Sigmoid colon (tissue), 7 donors: ENCODE measurements around the gene PDE1C. TPM values are rescaled to one million over a fixed set of nuclear protein-coding genes. Genes with fewer than 3 reads are reported as not detected.

Experiments used
- DNase-seq: peaks from one replicate; pipeline ENCODE4 v3.0.0-alpha.2; 2019
- H3K27ac ChIP-seq, 4 donors: fragments of 200-600 bp; sonication (generic); one replicate each; pipeline ENCODE4 v1.5.1; 2016 to 2019; ENCODE audit warnings: mild to moderate bottlenecking in 1 of 4
- H3K27me3 ChIP-seq, 3 donors: fragments of 200-600 bp; sonication (generic); one replicate each; pipeline ENCODE4 v1.5.1; 2019; ENCODE audit warnings: mild to moderate bottlenecking in 1 of 3
- H3K36me3 ChIP-seq, 4 donors: fragments of 200-600 bp; sonication (generic); one replicate each; pipeline ENCODE4 v1.5.1; 2016 to 2019
- H3K4me1 ChIP-seq, 4 donors: fragments of 200-600 bp; sonication (generic); one replicate each; pipeline ENCODE4 v1.5.1; 2017 to 2019
- H3K4me3 ChIP-seq, 4 donors: fragments of 200-600 bp; sonication (generic); one replicate each; pipeline ENCODE4 v1.5.1; 2017 to 2019; ENCODE audit warnings: mild to moderate bottlenecking in 2 of 4, moderate library complexity in 1 of 4
- H3K9me3 ChIP-seq, 4 donors: fragments of 200-600 bp in 3 of 4; sonication (generic) in 3 of 4; one replicate each; pipeline versions ENCODE4 v1.5.1 to v1.6.1; 2013 to 2019
- CTCF ChIP-seq, 4 experiments: fragments of 450-650 bp in 3 of 4; fragments of 200-600 bp in 1 of 4; IDR thresholded peaks; one replicate each; pipeline ENCODE4 v1.5.1; 2016 to 2019; ENCODE audit warnings: antibody characterized with exemption in 4 of 4, mild to moderate bottlenecking in 3 of 4, moderate library complexity in 2 of 4
- EP300 ChIP-seq, 4 donors: sonication (generic); formaldehyde crosslinking; IDR thresholded peaks; one replicate each; pipeline ENCODE4 v1.6.1; 2017; ENCODE audit warnings: antibody characterized with exemption in 4 of 4
- POLR2A ChIP-seq, 2 donors: fragments of 450-650 bp; IDR thresholded peaks; one replicate each; pipeline ENCODE4 v1.6.1; 2016; ENCODE audit warnings: antibody characterized with exemption in 2 of 2, mild to moderate bottlenecking in 2 of 2, moderate library complexity in 2 of 2
- POLR2AphosphoS5 ChIP-seq, 4 donors: sonication (generic); formaldehyde crosslinking; IDR thresholded peaks; one replicate each; pipeline ENCODE4 v1.6.1; 2017; ENCODE audit warnings: antibody characterized with exemption in 4 of 4
- WGBS, 2 donors: extraction: QIAGEN DNeasy Blood & Tissue Kit; methylation state at CpG; one replicate each; pipeline ENCODE4 v1.1.7; 2013; 5-methylcytosine and 5-hydroxymethylcytosine counted together
- intact Hi-C: fragments of 100-400 bp; cut with DNase I; formaldehyde crosslinking; loops from one replicate; pipeline ENCODE4 v1.15.1; 2023
- polyA plus RNA-seq, 3 donors: library from polyadenylated mRNA; stranded (reverse); fragments of 200-250 nt; gene quantifications; one replicate each; pipeline ENCODE4 v1.2.3, GENCODE V29; 2013
- total RNA-seq, 4 donors: library from RNA; depleted of rRNA; stranded (reverse); fragments of >200 nt; gene quantifications; one replicate each; pipeline ENCODE4 v1.1.0, GENCODE V29; 2016
- donor health status: healthy with polysubstance abuse.
- donor health status: Bipolar disorder and iron deficiency.
- donor health status: healthy.

PDE1C gene
- total and polyA plus RNA-seq, 7 donors, result under 0.01 to 19.4 (median 5.9) TPM

GRCh38 chr7:31991846-31992245 is 78.4 kb downstream of the PDE1C start:
- 57 to 74% methylated on average over 3 of the region's 3 CpGs for WGBS, 2 donors
- Histone ChIP-seq H3K27me3 (no peaks in the 10 kb centered on the region), H3K36me3 (no peaks in the 10 kb centered on the region), H3K4me1 (no peaks in the 10 kb centered on the region), H3K4me3 (no peak overlapping the region), H3K27ac (no peak overlapping the region), H3K9me3 (no peaks in the 10 kb centered on the region)
- DNase-seq, result no peak
- TF ChIP-seq CTCF (IDR thresholded peaks at IDR 0.05) (no peak), EP300 (IDR thresholded peaks at IDR 0.05) (no peak), POLR2A (IDR thresholded peaks at IDR 0.05) (no peak), POLR2AphosphoS5 (IDR thresholded peaks at IDR 0.05) (no peak)
- intact Hi-C loops, result no loop called here

GRCh38 chr7:31991406-31991805 is 78.8 kb downstream of the PDE1C start:
- Histone ChIP-seq H3K4me3 (no peak overlapping the region), H3K4me1 (no peaks in the 10 kb centered on the region), H3K27me3 (no peaks in the 10 kb centered on the region), H3K9me3 (no peaks in the 10 kb centered on the region), H3K27ac (no peak overlapping the region), H3K36me3 (no peaks in the 10 kb centered on the region)
- DNase-seq, result no peak
- no peak for TF ChIP-seq EP300 (IDR thresholded peaks at IDR 0.05)
- TF ChIP-seq POLR2A (IDR thresholded peaks at IDR 0.05), result no peak
- no peak for TF ChIP-seq POLR2AphosphoS5 (IDR thresholded peaks at IDR 0.05)
- no peak for TF ChIP-seq CTCF (IDR thresholded peaks at IDR 0.05)
- WGBS, 2 donors, result 92 to 96% methylated on average over 3 of the region's 3 CpGs
- intact Hi-C loops, result no loop called here

- Histone ChIP-seq H3K27ac (no peak overlapping the region), H3K4me3 (no peak overlapping the region), H3K4me1 (no peaks in the 10 kb centered on the region), H3K36me3 (no peaks in the 10 kb centered on the region), H3K27me3 (no peaks in the 10 kb centered on the region), H3K9me3 (no peaks in the 10 kb centered on the region)
- WGBS, 2 donors, result 28 to 57% methylated on average over 5 of the region's 5 CpGs
- intact Hi-C loops, result no loop called here
- DNase-seq, result no peak
- TF ChIP-seq POLR2AphosphoS5 (IDR thresholded peaks at IDR 0.05) (no peak), EP300 (IDR thresholded peaks at IDR 0.05) (no peak), CTCF (IDR thresholded peaks at IDR 0.05) (no peak), POLR2A (IDR thresholded peaks at IDR 0.05) (no peak)
Observed at GRCh38 chr7:31986878-31987518, 83.2 kb downstream of the PDE1C start.

GRCh38 chr7:31982962-31983361 is 87.2 kb downstream of the PDE1C start:
- no peaks in the 10 kb centered on the region for H3K36me3 ChIP-seq
- no peaks in the 10 kb centered on the region for H3K9me3 ChIP-seq
- intact Hi-C loops, result no loop called here
- DNase-seq, result no peak
- TF ChIP-seq POLR2A (IDR thresholded peaks at IDR 0.05) (no peak), POLR2AphosphoS5 (IDR thresholded peaks at IDR 0.05) (no peak), CTCF (IDR thresholded peaks at IDR 0.05) (no peak), EP300 (IDR thresholded peaks at IDR 0.05) (no peak)
- H3K27ac ChIP-seq, result no peak overlapping the region
- H3K27me3 ChIP-seq, result no peaks in the 10 kb centered on the region
- 79 to 81% methylated on average over 1 of the region's 1 CpG for WGBS, 2 donors
- H3K4me1 ChIP-seq, result no peaks in the 10 kb centered on the region
- no peak overlapping the region for H3K4me3 ChIP-seq

- H3K9me3 ChIP-seq, result no peaks in the 10 kb centered on the region
- DNase-seq, result no peak
- TF ChIP-seq CTCF (IDR thresholded peaks at IDR 0.05) (no peak), POLR2AphosphoS5 (IDR thresholded peaks at IDR 0.05) (no peak), EP300 (IDR thresholded peaks at IDR 0.05) (no peak), POLR2A (IDR thresholded peaks at IDR 0.05) (no peak)
- no peak overlapping the region for H3K4me3 ChIP-seq
- H3K27ac ChIP-seq, result no peak overlapping the region
- H3K4me1 ChIP-seq, result no peaks in the 10 kb centered on the region
- no peaks in the 10 kb centered on the region for H3K36me3 ChIP-seq
- intact Hi-C loops, result no loop called here
- WGBS, 2 donors, result 66 to 82% methylated on average over 6 of the region's 6 CpGs
- no peaks in the 10 kb centered on the region for H3K27me3 ChIP-seq
Observed at GRCh38 chr7:31981874-31982390, 88.3 kb downstream of the PDE1C start.
